ENCODE measurements around the gene RPP14.
A peak's percentile ranks its signal among the peaks of the same experiment; 100 is the strongest.

RPP14 gene

DNA sequence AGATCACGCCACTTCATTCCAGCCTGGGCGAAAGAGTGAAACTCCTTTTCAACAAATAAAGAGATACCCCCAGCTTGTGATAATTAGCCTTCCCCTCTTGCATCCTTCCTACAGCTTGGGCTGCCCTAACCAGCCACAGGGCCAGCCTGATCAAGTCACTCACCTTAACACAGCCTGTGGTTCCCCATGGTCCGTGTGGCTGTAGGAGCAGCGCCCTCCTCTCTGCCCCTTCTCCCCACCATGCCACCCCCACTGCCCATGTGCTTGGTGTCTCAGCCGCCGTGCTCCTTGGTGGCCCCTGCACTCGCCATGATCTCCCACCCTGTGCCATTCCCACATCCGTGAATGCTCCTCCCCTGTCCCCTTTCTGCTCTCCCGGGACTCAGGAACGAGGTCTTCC, 13.2 kb upstream of the RPP14 start:
- no peak for DNase-seq

DNA sequence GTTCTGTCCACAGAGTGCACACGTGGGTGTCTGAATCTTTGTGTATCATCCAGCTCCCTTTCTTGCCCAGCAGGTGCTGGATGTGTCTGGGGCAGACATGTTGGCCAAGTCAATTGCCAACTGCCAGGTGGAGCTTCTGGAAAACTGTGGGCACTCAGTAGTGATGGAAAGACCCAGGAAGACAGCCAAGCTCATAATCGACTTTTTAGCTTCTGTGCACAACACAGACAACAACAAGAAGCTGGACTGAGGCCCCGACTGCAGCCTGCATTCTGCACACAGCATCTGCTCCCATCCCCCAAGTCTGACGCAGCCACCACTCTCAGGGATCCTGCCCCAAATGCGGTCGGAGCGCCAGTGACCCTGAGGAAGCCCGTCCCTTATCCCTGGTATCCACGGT, 12.5 kb upstream of the RPP14 start:
- DNase-seq, result no peak

DNA sequence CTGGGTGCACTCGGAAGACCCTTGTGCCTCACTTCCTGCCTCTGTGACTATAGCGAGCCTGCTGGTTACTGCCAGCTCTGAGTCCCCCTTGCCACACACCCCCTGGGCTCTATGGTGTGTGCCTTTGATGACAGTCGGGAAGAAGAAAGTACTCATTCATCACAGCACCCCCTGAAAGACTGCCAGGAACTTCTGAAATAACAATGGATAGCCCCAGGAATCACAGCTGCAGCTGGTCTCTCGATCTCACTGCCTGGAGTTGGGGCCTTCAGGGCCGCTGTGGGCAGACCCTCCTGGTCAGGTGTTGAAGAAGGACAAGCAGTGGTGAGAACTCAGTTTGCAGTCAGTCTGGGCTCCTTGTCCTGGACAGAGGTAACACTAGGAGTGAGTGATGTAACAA, 9.8 kb upstream of the RPP14 start:
- no peak for DNase-seq

DNA sequence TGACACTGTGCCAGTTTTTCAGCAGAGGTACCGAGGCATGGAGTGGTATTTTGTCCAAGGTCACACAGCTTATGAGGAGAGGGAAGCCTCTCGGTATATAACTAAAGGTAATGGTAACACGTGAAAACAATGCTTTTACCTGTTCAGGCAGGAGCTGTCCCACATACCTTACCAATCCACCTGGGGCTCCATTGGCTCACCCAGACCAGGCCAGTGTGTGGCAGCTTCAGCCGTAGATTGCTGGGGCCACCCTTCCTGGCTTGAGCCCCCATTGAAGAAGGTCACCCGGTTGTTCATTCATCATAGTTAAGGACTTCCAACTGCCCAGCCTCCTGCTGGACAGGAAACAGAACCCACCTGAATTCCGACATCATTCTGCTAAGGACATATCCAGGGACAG, 9.2 kb upstream of the RPP14 start:
- no peak for DNase-seq

DNA sequence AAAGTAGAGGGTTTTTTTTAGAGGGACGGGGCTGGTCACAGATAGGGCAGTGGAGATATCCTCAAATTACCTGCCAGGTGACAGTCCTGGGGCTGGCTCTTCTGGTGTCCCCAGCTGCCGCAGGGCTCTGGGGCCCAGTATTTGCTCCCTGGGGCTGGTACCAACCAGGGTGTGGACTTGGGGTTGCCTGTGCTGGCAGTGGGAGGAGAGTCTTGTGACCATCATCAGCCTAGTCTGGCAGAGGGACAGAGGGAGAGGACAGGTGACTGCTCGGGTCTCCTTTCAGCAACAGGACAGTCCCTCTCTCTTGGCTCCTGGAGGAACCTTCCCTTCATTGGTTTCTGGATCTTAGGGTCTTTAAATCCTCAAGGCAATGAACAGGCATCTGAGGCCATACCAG, 7.9 kb upstream of the RPP14 start:
- DNase-seq, result no peak

DNA sequence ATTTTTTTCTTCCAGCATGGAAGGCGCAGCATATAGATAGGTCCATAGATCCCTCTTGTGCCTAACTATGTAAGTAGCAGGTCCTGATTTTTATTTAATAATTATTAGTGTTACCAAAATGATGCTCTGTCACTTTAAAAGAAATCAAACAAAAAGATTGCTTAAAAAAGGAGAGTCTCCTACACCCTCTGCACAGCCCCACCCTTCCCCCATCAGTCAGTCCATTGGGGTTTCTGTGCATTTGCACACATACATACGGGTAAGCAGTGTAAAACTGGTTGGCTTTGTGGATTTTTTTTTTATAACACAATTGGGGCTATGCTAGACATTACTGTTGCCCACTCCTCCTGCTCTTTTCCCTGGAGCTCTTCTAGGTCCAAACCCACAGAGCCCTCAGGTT, 7.0 kb upstream of the RPP14 start:
- DNase-seq, result no peak

DNA sequence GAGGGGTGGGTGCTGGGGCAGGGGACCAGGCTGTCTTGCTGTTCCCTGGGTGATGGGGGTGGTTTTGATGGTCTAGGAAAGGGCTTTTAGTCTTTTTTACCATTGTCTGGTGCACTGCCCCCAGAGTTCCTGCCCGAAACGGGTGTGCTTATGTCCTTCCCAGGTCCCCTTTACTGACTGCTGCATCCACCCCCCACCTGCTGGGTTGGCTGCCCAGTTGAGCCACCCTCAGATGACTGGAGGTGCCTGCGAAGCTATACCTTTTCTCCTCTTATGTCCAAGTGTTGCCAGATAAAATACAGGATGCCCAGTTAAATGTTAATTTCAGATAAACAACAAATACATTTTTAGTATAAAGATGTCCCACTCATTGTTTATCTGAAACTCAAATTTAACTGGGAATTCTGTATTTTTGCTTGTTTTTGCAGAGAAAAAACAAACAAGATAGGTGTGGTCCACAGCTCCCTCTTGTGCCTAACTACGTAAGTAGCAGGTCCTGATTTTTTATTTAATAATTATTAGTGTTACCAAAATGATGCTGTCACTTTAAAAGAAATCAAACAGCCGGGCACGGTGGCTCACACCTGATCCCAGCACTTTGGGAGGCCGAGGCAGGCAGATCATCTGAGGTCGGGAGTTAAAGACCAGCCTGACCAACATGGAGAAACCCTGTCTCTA, 6.1 kb upstream of the RPP14 start:
- no peak for DNase-seq

DNA sequence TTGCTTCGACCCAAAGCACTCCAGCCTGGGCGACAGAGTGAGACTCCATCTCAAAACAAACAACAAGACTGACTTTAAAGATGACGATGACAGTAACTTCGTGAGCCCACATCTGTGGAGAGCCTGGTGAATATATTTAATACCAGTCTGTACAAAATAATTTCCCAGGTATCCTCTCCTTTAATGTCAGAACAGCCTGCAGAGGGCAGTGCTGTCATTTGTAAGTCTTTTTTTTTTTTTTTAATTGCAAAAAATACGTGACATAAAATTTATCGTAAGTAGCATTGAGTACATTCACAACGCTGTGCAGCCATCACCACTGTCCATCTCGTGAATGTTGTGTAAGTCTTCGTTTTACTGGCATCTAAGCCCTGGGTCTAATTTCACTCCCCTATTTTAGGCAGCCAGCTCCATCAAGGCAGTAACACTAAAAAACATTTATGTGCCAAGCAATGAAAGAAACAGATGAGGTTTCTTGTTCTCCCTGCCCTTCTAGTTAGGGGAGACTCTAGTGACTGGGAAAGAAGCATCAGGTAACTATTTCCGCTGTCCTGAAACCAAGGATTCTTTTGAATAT, 1.7 kb downstream of the RPP14 start:
- DNase-seq, result no peak

DNA sequence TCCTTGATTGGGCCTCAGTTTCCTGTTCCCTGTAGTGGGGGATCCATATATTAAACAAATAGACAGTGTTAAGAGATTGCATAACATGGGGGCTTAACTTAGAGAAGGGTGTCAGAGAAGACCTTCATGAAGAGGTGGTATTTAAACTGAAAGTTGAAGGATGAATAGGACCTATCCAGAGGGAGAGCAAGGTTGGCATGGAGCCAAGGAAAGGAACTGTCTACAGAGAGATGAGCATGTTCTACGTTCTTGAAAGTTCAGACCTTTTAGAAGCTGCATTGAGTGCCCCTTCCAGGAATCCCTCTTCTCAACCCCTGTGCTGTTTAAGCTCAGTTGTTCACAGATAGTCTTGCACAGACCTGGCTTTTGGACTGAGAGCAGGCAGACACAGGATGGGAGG, 2.7 kb downstream of the RPP14 start:
- DNase-seq, result no peak

DNA sequence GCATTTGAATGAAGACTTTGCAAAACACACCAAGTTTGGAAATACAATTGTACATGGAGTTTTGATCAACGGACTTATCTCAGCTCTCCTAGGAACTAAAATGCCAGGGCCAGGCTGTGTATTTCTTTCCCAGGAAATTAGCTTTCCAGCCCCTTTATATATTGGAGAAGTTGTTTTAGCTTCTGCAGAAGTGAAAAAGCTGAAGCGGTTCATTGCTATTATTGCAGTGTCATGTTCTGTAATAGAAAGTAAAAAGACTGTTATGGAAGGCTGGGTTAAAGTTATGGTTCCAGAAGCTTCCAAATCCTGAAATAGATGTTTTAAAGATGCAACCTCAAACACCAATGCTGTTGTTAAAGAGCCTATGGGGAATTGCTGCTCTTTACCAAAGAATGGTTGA, 11.8 kb downstream of the RPP14 start:
- DNase-seq, result no peak

DNA sequence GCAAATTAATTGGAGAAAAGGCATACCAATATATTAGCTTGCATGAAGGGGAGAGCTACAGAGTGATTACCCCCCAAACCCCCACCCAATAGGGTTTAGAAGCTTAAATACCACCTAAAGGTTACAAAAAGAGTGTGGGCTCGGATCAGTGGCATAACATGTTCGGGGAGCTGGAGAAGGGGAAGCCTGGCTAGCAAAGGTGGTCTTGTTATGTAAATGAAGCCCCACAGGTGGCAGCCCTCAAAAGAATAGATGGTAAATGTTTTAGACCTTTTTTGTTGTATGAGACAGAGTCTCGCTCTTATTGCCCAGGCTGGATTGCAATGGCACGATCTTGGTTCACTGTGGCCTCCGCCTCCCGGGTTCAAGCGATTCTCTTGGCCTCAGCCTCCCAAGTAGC, 15.7 kb downstream of the RPP14 start:
- DNase-seq, result no peak

DNA sequence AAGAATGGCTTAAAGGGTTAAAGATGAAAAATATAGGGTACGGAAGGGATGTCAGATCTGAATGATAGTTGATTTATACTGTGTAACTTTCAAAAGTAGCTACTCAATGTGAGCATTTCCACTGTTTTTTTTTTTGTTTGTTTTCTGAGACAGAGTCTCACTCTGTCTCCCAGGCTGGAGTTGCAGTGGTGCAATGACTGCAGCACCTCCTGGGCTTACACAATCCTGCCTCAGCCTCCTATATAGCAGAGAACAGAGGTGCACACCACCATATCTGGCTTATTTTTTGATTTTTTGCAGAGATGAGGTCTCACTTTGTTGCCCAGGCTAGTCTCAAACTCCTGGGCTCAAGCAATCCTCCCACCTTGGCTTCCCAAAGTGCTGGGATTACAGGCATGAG, 16.7 kb downstream of the RPP14 start:
- DNase-seq, result no peak

DNA sequence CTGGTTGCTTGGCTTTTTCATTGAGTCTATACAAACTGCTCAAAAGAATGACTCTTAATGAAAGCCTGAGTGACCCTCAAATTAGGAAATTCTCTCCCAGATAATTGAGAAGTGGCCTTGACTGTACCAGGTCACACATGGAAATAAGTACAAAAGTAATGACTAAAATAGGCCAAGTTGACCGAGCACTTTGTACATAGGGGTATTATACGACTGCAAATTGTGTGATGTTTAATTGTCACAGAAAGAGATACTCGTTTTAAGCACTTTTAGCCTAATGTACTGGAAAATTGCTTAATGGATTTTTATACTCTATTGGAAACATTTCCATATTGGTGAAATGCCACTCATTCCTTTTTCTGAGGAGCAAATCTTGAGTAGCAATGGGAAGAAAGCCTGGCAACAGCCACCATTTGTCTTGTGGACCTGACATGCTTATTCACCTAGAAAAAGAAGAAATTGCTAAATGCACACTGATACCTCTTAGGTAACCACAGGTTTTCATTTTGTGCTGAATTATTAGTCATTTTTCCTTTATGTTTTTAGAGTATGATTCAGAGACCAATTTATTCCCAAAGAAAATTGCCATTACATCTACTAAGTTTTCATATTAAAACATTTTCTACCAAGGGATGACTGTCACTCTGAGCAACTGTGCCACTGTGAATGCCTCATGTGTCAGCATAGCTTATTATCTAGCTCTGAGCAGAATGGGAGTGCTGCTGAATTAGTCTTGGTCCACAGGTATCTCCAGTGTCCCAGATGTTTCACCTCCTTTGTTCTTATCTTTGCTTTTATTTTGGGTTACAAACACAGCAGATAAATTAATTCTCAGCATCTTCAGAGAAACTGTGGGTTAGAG, 17.7 kb downstream of the RPP14 start:
- DNase-seq, result no peak

DNA sequence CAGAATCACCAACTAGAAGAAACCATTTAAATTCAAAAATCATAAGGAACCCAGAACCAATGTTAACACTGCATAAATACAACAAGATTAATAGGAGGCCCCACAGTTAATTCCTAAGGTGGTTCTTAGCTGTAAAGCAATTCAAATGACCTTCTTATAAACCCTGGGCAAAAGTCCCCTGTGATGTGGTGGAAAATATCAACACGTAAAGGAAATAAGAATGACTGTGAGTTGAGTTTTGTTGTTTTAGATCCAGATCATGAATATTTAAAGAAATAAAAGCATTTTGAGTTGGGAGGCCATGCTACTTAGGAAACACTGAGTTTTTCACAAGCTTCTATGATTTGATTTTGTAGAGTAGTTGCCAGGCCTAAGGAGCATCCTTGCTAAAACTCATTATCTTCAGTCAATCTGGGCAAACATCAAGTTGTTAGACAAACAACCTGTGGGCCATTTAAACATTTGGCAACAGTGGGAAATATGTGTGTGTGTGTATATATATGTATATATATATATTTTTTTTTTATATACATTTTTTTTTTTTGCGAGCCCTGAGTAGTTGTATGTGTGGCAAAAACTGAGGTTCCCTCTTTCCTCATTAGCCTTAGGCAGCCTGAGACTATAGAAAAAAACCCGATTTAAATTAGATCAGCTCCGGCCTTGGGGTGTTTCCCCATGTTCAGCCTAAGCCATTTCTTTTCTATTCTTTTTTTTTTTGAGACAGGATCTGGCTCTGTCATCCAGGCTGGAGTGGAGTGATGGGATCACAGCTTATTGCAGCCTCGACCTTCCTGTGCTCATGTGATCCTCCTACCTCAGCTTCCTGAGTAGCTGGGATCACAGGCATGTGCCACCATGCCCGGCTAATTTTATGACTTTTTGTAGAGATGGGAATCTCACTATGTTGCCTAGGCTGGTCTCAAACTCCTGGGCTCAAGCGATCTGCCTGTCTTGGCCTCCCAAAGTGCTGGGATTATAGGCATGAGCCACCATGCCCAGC, 18.6 kb downstream of the RPP14 start:
- no peak for DNase-seq

DNA sequence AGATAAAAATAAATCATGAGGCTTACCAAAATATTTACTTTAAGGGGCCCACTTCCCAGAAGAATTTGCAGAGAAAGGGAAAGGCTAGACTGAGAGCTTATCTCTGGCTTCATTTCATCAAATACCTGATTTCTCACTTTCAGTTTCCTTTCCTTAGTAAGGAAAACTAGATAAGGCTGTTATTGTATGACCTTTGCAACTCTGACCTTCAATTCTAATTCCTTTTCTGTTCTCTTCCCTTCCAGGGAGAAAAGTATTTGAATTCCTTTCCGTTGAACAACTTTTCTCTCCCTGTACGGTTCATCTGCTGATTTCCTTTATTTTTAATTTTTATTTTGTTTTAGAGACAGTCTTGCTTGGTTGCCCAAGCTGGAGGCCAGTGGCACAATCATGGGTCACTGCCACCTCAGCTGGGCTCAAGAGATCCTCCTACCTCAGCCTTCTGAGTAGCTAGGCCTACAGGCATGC, 19.5 kb downstream of the RPP14 start:
- DNase-seq, result no peak

DNA sequence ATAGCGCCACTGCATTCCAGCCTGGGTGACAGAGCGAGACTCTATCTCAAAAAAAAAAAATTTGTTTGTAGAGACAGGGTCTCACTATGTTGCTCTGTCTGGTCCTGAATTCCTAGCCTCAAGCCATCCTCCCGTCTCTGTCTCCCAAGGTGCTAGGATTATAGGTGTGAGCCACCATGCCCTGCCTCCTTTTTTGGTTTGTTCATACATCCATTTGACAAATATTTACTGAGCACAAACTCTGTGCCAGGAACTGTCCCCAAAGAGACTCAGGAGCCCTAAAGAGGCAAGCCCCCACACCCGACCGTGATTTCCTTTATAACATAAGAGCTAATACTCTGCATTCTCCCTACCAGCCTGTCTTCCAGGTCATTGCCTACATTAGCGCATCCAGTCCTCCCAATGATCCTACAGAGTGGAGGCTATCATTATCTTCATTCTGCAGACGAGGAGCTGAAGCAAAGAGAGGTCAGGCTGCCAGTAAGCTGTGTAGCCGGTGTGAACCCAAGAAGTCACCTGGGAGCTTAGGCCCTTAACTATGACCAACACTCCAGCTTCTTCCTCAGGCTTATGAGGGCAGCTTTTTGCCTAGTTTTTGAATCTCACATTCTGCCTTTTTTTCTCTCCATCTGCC, 20.3 kb downstream of the RPP14 start:
- DNase-seq, result no peak

DNA sequence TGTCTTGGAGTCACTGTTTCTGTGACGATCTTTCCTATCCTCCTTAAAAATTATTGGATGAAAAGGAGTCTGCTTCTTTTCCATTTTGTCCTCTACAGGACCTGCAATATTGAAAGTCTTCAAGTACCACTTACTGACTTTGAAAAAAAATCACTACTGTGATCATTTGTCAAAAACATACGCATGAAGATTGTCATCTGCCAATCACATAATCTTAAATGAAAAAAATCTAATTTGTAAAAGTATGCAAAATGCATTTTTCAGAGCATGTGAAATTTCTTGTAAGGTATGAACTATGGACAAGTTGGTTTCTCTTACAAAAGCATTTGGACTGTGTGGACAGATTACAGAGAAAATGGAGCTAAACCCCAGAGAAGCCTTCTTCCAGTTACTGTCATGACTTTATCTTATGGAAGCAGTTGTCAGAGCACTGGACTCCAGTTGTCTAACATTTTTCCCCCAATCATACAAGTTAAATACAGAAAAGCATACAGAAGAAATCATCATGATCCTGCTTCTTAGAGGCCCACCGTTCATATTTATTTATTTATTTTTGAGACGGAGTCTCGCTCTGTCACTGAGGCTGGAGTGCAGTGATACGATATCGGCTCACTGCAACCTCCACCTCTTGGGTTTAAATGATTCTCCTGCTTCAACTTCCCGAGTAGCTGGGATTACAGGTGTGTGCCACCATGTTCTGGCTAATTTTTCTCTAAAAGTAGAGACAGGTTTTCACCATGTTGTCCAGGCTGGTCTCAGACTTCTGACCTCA, 23.3 kb downstream of the RPP14 start:
- no peak for DNase-seq

DNA sequence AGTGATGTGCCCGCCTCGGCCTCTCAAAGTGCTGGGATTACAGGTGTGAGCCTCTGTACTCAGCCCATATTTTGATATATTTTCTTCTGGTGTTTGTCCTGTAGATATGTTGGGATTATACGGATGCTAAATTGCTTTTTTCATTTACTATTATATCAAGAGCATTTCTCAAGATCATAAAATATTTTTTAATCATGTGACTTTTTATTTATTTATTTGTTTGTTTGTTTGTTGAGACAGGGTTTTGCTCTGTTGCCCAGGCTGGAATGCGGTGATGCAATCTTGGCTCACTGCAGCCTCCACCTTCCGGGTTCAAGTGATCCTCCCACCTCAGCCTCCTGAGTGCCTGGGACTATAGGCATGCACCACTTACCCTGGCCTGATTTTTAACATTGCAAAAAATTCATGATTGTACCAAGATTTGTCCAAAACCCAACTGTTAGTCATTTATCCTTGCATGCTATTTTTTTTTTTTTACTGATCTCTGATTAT, 23.9 kb downstream of the RPP14 start:
- no peak for DNase-seq

DNA sequence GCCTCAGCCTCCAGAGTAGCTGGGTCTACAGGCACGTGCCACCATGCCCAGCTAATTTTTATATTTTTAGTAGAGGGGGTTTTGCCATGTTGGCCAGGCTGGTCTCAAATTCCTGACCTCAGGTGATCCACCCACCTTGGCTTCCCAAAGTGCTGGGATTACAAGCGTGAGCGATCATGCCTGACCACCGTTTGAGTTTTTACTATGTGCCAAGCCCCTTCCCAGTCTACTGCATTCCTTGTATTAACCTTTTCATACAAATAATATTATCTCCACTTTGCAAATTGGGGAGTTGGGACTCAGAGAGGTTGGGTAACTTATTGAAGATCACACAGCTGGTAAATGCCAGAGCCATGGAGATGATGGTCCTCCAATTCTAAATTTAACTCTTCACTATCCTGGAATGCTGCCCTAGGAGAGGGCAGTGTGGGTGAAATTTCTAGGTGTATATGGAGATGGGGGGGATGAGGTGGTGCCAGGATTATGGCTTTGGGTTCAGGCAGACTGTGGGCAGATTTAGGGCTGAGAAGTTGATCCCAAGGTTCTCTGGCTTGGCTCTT, 25.6 kb downstream of the RPP14 start:
- no peak for DNase-seq

DNA sequence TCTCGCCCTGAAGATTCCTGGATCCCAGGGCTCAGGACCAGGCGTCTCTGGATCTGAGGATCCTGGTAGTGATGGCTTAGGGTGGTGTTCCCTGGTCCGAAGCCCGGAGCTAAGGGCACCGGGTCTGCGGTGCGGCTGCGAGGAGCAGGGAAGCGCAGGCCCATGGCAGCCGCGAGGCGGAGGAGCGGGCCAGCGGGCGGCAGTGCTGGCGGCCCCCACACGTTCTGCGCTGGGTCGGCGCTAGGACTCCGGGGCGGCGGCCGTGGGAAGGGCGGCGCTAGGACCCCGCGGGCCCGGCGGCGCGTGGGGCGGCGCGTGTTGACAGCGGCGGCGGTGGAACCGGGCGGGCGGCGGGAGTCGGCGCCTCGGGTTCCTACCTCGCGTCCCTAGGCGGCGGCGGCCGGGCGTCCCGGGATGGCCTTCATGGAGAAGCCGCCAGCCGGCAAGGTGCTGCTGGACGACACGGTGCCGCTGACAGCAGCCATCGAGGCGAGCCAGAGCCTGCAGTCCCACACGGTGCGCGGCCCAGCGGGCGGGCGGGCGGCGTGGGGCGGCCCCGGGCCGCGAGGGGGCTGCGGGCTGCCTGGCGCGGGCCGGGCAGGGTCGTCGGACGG, 26.6 kb downstream of the RPP14 start, which contains the start of gene PXK:
Gene PXK (plus strand): TSS at position 318 of the 614 bp plus-strand sequence. CDS start 97 bp downstream, at position 415.
- peak; percentile 73 for DNase-seq
